22Rv1 (cell line): ENCODE data around the gene BRI3.

Experiments used
- CTCF ChIP-seq: fragments of 450-650 bp; IDR thresholded peaks from 2 replicates; pipeline ENCODE4 v1.5.1; 2017; ENCODE audit warnings: mild to moderate bottlenecking
- ZFX ChIP-seq: fragments of 450-650 bp; IDR thresholded peaks from 2 replicates; pipeline ENCODE4 v1.6.1; 2017; ENCODE audit warnings: antibody characterized with exemption, borderline replicate concordance

- TF ChIP-seq CTCF (no peak), ZFX (no peak)
Observed at GRCh38 chr7:98295467-98296192, 14.1 kb downstream of the BRI3 start.
